Breast epithelium (tissue), 4 donors: ENCODE data around the gene CAMSAP1. TPM values are rescaled to one million over a fixed set of nuclear protein-coding genes. Genes with fewer than 3 reads are reported as not detected.

Experiments
- DNase-seq, 2 donors: peaks; one replicate each; pipeline ENCODE4 v3.0.0-alpha.2; 2019; ENCODE audit warnings: low spot score in 2 of 2
- H3K27ac ChIP-seq, 2 donors: fragments of 200-600 bp; sonication (generic) in 1 of 2; one replicate each; pipeline ENCODE4 v1.5.1; 2016 to 2019; ENCODE audit warnings: mild to moderate bottlenecking in 1 of 2
- H3K27me3 ChIP-seq, 2 donors: fragments of 200-600 bp; sonication (generic) in 1 of 2; one replicate each; pipeline versions ENCODE4 v1.5.1 to v1.6.0; 2017 to 2019; ENCODE audit warnings: control low read depth in 1 of 2, mild to moderate bottlenecking in 1 of 2
- H3K36me3 ChIP-seq: fragments of 200-600 bp; one replicate; pipeline ENCODE4 v1.5.1; 2019
- H3K4me1 ChIP-seq, 2 donors: fragments of 200-600 bp; sonication (generic); one replicate each; pipeline ENCODE4 v1.5.1; 2016 to 2019; ENCODE audit warnings: control low read depth in 1 of 2
- H3K4me3 ChIP-seq, 3 donors: fragments of 200-600 bp; sonication (generic); 1 replicate in 2 of 3; 2 replicates in 1 of 3; pipeline ENCODE4 v1.5.1; 2016 to 2019; ENCODE audit warnings: mild to moderate bottlenecking in 3 of 3, moderate library complexity in 2 of 3
- H3K9me3 ChIP-seq, 2 donors: fragments of 200-600 bp; sonication (generic) in 1 of 2; one replicate each; pipeline ENCODE4 v1.5.1; 2016 to 2019; ENCODE audit warnings: control low read depth in 1 of 2
- POLR2A ChIP-seq: fragments of 450-650 bp; IDR thresholded peaks from one replicate; pipeline ENCODE4 v1.6.1; 2016; ENCODE audit warnings: antibody characterized with exemption, mild to moderate bottlenecking, moderate library complexity
- POLR2AphosphoS5 ChIP-seq, 3 donors: sonication (generic); formaldehyde crosslinking; IDR thresholded peaks; one replicate each; pipeline ENCODE4 v1.6.1; 2017; ENCODE audit warnings: antibody characterized with exemption in 3 of 3
- intact Hi-C: fragments of 100-400 bp; cut with DNase I; formaldehyde crosslinking; loops from one replicate; pipeline ENCODE4 v1.15.1; 2023; ENCODE audit warnings: low total_unique reads
- total RNA-seq, 3 donors: library from RNA; depleted of rRNA; stranded (reverse); fragments of >200 nt; gene quantifications; one replicate each; pipeline ENCODE4 v1.1.0, GENCODE V29; 2016
- TF ChIP-seq, protein P1 (sequence below), 3 donors: fragments of 450-650 bp; IDR thresholded peaks; one replicate each; pipeline ENCODE4 v1.5.1; 2016 to 2017; ENCODE audit warnings: antibody characterized with exemption in 3 of 3, mild to moderate bottlenecking in 3 of 3, moderate library complexity in 3 of 3

Gene CAMSAP1
- total RNA-seq, 3 donors from 2014 or later = 25.0 to 29.8 (median 29.0) TPM

DNA sequence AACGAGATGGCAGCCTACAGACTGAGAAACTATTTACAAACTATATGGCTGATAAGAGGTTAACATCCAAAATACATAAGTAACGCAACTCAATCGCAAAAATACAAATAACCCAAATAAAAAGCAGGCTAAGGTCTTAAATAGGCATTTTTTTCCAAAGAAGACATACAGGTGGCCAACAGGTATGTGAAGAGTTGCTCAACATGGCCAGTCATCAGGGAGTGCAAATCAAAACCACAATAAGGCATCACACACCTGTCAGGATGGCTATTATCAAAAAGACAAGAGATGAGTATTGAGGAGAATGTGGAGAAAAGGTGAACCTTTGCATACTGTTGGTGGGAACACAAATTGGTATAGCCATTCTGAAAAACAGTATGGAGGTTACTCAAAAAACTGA lies 73.5 kb downstream of the CAMSAP1 start:
- no peak for DNase-seq
- intact Hi-C loops = no loop called here
- Histone ChIP-seq H3K9me3 (no peaks in the 10 kb centered on the region), H3K4me1 (no peaks in the 10 kb centered on the region), H3K27ac (no peak overlapping the region), H3K36me3 (no peaks in the 10 kb centered on the region), H3K27me3 (no peaks in the 10 kb centered on the region), H3K4me3 (no peak overlapping the region)
- TF ChIP-seq, protein P1, sequence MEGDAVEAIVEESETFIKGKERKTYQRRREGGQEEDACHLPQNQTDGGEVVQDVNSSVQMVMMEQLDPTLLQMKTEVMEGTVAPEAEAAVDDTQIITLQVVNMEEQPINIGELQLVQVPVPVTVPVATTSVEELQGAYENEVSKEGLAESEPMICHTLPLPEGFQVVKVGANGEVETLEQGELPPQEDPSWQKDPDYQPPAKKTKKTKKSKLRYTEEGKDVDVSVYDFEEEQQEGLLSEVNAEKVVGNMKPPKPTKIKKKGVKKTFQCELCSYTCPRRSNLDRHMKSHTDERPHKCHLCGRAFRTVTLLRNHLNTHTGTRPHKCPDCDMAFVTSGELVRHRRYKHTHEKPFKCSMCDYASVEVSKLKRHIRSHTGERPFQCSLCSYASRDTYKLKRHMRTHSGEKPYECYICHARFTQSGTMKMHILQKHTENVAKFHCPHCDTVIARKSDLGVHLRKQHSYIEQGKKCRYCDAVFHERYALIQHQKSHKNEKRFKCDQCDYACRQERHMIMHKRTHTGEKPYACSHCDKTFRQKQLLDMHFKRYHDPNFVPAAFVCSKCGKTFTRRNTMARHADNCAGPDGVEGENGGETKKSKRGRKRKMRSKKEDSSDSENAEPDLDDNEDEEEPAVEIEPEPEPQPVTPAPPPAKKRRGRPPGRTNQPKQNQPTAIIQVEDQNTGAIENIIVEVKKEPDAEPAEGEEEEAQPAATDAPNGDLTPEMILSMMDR (IDR thresholded peaks at IDR 0.05) = no peak
- TF ChIP-seq POLR2AphosphoS5 (IDR thresholded peaks at IDR 0.05) = no peak

DNA sequence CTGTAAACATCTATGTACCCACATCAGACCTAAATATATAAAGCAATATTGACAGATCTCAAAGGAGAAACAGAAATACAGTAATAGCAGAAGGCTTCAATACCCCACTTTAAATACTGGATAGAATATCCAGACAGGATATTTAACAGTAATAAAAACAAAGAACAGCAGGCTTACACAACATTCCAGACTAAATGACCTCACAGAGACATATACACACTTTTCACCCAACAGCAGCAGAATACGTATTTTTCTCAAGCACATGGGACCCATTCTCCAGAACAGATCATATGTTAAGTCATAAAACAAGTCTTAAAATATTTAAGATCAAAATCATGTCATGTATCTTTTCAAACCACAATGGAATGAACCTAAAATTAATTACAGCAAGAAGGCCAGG lies 76.8 kb downstream of the CAMSAP1 start:
- intact Hi-C loops = no loop called here
- Histone ChIP-seq H3K27ac (no peak overlapping the region), H3K27me3 (no peaks in the 10 kb centered on the region), H3K9me3 (no peaks in the 10 kb centered on the region), H3K4me3 (no peak overlapping the region), H3K36me3 (no peaks in the 10 kb centered on the region), H3K4me1 (no peaks in the 10 kb centered on the region)
- TF ChIP-seq POLR2AphosphoS5 (IDR thresholded peaks at IDR 0.05) = no peak
- TF ChIP-seq, protein P1 (IDR thresholded peaks at IDR 0.05) = no peak
- TF ChIP-seq POLR2A = no peak
- DNase-seq = no peak

DNA sequence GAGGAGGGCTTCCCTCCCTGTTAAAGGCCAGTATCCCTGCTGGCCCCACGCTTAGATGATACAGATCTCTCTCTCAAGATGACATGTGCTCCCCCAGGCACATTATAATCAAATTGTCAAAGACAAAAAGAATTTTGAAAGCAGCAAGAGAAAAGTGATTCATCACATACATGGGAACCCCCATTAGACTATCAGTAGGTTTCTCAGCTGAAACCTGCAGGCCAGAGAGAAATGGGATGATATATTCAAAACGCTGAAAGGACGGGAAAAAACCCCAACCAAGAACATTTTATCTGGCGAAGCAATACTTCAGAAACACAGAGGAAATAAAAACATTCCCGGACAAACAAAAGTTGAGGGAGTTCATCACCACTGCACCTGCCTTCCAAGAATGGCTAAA lies 78.7 kb downstream of the CAMSAP1 start:
- Histone ChIP-seq H3K27ac (no peak overlapping the region), H3K36me3 (peaks cover 2% of the 10 kb centered on the region), H3K9me3 (no peaks in the 10 kb centered on the region), H3K27me3 (no peaks in the 10 kb centered on the region), H3K4me3 (no peak overlapping the region), H3K4me1 (no peaks in the 10 kb centered on the region)
- intact Hi-C loops = no loop called here
- TF ChIP-seq POLR2A (no peak), POLR2AphosphoS5 (IDR thresholded peaks at IDR 0.05) (no peak)
- TF ChIP-seq, protein P1 (IDR thresholded peaks at IDR 0.05) = no peak
- no peak for DNase-seq

DNA sequence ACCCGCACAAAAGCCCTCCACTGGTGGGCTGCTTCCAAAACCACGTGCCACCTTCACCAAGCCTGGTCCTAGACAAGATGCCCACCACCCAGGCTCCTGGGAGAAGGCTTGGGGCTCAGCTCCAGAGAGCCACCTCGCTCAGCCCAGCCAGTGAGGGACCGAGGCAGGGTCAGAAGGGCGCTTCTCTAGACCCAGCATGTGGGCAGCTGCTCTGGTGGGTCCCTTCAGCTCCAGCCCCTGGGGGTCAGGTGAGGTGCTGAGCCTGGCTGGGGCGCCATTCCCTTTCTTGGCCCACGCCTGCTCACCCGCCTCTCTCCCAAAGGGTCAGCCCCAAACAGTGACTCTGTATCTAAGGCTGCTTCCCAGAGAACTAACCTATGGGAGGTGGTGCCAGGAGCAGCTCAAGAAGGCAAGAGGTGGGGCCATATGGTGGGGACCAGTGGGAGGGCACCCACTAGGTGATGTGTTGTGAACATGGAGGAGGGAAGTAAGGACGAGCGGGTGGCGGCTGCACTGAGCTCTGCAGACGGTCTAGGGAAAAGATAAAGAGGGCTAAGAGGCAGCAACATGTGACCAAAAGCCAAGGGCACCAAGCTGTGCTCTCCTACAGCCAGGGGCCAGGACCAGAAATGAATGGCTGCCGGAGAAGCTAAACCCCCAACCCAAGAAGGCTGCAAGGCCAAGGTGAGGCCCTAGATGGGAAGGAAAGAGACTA lies 79.3 kb downstream of the CAMSAP1 start:
- intact Hi-C loops = no loop called here
- TF ChIP-seq POLR2AphosphoS5 (IDR thresholded peaks at IDR 0.05) (no peak), POLR2A (no peak)
- TF ChIP-seq, protein P1 (IDR thresholded peaks at IDR 0.05) = no peak
- Histone ChIP-seq H3K4me1 (no peaks in the 10 kb centered on the region), H3K27me3 (no peaks in the 10 kb centered on the region), H3K4me3 (no peak overlapping the region), H3K36me3 (peaks cover 9% of the 10 kb centered on the region), H3K27ac (no peak overlapping the region), H3K9me3 (no peaks in the 10 kb centered on the region)
- DNase-seq = peak in 1 of 2 donors; percentile 45

DNA sequence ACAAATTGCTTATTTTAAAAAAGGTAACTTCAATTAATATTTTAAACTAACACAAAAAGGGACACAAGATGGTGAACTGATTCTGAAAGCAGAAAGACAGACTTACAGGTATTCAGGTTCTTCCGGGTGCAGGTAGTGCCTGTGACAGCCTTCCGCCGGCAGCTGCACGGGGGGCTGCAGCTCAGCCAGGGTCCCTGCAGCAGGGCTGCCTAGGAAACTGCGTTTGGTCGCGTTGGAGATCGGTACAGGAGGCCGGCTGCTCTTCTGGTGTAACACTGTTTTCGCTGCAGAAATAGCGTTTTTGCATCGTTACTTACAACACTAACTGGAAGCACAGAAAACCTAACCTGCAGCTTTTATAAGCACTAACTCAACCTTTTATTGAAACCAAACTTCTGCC lies 80.0 kb downstream of the CAMSAP1 start:
- H3K27ac ChIP-seq = no peak overlapping the region
- intact Hi-C loops = no loop called here
- no peak overlapping the region for H3K4me3 ChIP-seq
- no peaks in the 10 kb centered on the region for H3K4me1 ChIP-seq
- no peaks in the 10 kb centered on the region for H3K27me3 ChIP-seq
- TF ChIP-seq, protein P1 (IDR thresholded peaks at IDR 0.05) = no peak
- no peak for TF ChIP-seq POLR2AphosphoS5 (IDR thresholded peaks at IDR 0.05)
- TF ChIP-seq POLR2A = no peak
- peaks cover 11% of the 10 kb centered on the region for H3K36me3 ChIP-seq
- DNase-seq = no peak
- no peaks in the 10 kb centered on the region for H3K9me3 ChIP-seq
